ENCODE results near the gene CDIPT. TPM values are rescaled to one million over a fixed set of nuclear protein-coding genes. Genes with fewer than 3 reads are reported as not detected.

CDIPT gene
- total and polyA plus RNA-seq, 2 of the 4 experiments (the other 2 are of a cell fraction), result 47.1 to 100 TPM

DNA sequence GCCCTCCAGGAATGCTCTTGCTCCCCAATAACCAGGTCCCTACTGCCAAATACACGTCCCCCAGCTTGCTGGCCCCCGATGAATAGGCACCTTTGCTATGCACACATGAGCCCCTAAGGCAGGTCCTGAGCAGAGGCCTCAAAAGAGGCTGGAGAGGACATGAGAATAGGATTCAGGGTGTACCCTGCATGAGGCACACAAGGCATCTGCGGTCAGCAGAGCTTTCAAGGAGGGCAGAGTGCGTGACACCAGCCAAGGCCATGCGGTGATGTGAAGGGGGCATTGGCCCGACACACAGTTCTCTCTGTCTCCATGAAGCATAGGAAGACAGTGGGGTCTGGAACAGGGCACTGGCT lies 29.4 kb upstream of the CDIPT start:
- ATAC-seq (ENCODE audit: low read depth), result no peak
- Histone ChIP-seq H3K4me2 (ENCODE audit: low read depth, low read length) (no peak overlapping the region), H3K23ac (ENCODE audit: low read depth, low read length) (no peak overlapping the region), H3K27ac (ENCODE audit: insufficient read depth, low read length) (no peak overlapping the region), H3K9me1 (ENCODE audit: insufficient read depth, low read length) (no peaks in the 10 kb centered on the region; the same call in 1 of the 2 replicates), H2BK120ac (ENCODE audit: low read depth, low read length) (no peak overlapping the region), H2BK15ac (ENCODE audit: low read depth, low read length) (no peak overlapping the region), H3K14ac (replicated peaks; ENCODE audit: low read depth, low read length) (no peak overlapping the region), H3K27me3 (ENCODE audit: control insufficient read depth, insufficient read depth, low read length) (no peaks in the 10 kb centered on the region), H2BK5ac (ENCODE audit: low read depth, low read length, poor library complexity, severe bottlenecking) (no peak overlapping the region), H4K5ac (ENCODE audit: low read depth, low read length) (no peak overlapping the region), H2AK5ac (ENCODE audit: low read depth, low read length) (no peak overlapping the region), H3K56ac (ENCODE audit: extremely low read depth, insufficient read depth, low read length) (no peak overlapping the region), H3K4me1 (ENCODE audit: control insufficient read depth, insufficient read depth, low read length) (no peaks in the 10 kb centered on the region), H3K18ac (ENCODE audit: low read depth, low read length) (no peak overlapping the region), H3K4me3 (ENCODE audit: insufficient read depth, low read depth, low read length) (no peak overlapping the region), H3K79me1 (ENCODE audit: low read depth in 1 of 2, low read length in 2 of 2) (no peaks in the 10 kb centered on the region), H4K91ac (ENCODE audit: insufficient read depth, low read depth, low read length) (no peak overlapping the region), H3K36me3 (ENCODE audit: control insufficient read depth, insufficient read depth, low read length) (0 out of 2 replicates have a peak, but pooled peaks cover 2% of the 10 kb centered on the region), H3K4ac (ENCODE audit: low read depth, low read length) (no peak overlapping the region), H2BK20ac (ENCODE audit: low read depth, low read length) (no peak overlapping the region), H4K20me1 (ENCODE audit: insufficient read depth, low read length) (no peaks in the 10 kb centered on the region), H2AK9ac (replicated peaks; ENCODE audit: low read depth, low read length, poor library complexity) (no peak overlapping the region), H2AFZ (replicated peaks; ENCODE audit: low read length, poor library complexity) (no peak overlapping the region), H4K8ac (ENCODE audit: low read depth in 2 of 2, low read length in 2 of 2) (no peak overlapping the region), H3K9ac (ENCODE audit: low read depth, low read length) (no peak overlapping the region), H3K9me3 (ENCODE audit: control insufficient read depth, insufficient read depth, low read length) (no peaks in the 10 kb centered on the region)
- intact Hi-C loops (cut with micrococcal nuclease), result no loop called here
- no peak for TF ChIP-seq BHLHE40 (IDR thresholded peaks at IDR 0.05; ENCODE audit: low read depth, low read length)
- TF ChIP-seq MAZ (IDR thresholded peaks at IDR 0.05; ENCODE audit: borderline replicate concordance, low read depth, low read length), result no peak
- TF ChIP-seq RFX5 (IDR thresholded peaks at IDR 0.05; ENCODE audit: low read depth, low read length), result no peak
- no peak for TF ChIP-seq ELK1 (IDR thresholded peaks at IDR 0.05; ENCODE audit: borderline replicate concordance, low read depth, low read length)
- TF ChIP-seq RAD21 (IDR thresholded peaks at IDR 0.05; ENCODE audit: low read length), result no peak
- TF ChIP-seq MAFK (IDR thresholded peaks at IDR 0.05; ENCODE audit: low read depth, low read length), result no peak
- TF ChIP-seq, protein P1, sequence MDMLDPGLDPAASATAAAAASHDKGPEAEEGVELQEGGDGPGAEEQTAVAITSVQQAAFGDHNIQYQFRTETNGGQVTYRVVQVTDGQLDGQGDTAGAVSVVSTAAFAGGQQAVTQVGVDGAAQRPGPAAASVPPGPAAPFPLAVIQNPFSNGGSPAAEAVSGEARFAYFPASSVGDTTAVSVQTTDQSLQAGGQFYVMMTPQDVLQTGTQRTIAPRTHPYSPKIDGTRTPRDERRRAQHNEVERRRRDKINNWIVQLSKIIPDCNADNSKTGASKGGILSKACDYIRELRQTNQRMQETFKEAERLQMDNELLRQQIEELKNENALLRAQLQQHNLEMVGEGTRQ (IDR thresholded peaks at IDR 0.05; ENCODE audit: low read depth, low read length), result no peak
- TF ChIP-seq, protein P2, sequence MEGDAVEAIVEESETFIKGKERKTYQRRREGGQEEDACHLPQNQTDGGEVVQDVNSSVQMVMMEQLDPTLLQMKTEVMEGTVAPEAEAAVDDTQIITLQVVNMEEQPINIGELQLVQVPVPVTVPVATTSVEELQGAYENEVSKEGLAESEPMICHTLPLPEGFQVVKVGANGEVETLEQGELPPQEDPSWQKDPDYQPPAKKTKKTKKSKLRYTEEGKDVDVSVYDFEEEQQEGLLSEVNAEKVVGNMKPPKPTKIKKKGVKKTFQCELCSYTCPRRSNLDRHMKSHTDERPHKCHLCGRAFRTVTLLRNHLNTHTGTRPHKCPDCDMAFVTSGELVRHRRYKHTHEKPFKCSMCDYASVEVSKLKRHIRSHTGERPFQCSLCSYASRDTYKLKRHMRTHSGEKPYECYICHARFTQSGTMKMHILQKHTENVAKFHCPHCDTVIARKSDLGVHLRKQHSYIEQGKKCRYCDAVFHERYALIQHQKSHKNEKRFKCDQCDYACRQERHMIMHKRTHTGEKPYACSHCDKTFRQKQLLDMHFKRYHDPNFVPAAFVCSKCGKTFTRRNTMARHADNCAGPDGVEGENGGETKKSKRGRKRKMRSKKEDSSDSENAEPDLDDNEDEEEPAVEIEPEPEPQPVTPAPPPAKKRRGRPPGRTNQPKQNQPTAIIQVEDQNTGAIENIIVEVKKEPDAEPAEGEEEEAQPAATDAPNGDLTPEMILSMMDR (conservative IDR thresholded peaks at IDR 0.05; ENCODE audit: low read depth, low read length), result no peak
- no peak for TF ChIP-seq NFE2L2 (IDR thresholded peaks at IDR 0.05; ENCODE audit: low read depth, low read length)
- no peak for TF ChIP-seq FOS (IDR thresholded peaks at IDR 0.05; ENCODE audit: low read depth, low read length)
- no peak for TF ChIP-seq CHD1 (IDR thresholded peaks at IDR 0.05; ENCODE audit: low read depth, low read length)
- no peak for TF ChIP-seq POLR2A (IDR thresholded peaks at IDR 0.05; ENCODE audit: low read depth, low read length)
- ChIA-PET CTCF (no interaction called here), POLR2A (ENCODE audit: unreplicated experiment) (no interaction called here)
- dilution Hi-C loops (cut with HindIII; ENCODE audit: low sequenced_read_pairs, unreplicated experiment), result no loop called here
- BruUV-seq (replicated peaks), result no TSS peak
- WGBS, 2 experiments (ENCODE audit: extremely low coverage in 2 of 2, insufficient read length in 1 of 2), result 82% methylated on average over 3 of the region's 6 CpGs; no CpG with 5 or more reads in 1 of the 2 experiments
- no peak for DNase-seq
- in situ Hi-C loops (cut with MboI; ENCODE audit: low sequenced_read_pairs), result no loop called here

All from IMR-90 (cell line).